Small intestine (tissue), 7 donors: ENCODE measurements around the gene DPH2. TPM values are rescaled to one million over a fixed set of nuclear protein-coding genes. Genes with fewer than 3 reads are reported as not detected.

Source experiments
- DNase-seq, 2 donors: peaks; one replicate each; pipeline versions ENCODE4 v3.0.0 to v3.0.0-alpha.2; 2013
- FAIRE-seq: peaks from 2 replicates; lab custom pipeline; 2012; peaks lifted over from hg19 to GRCh38; lab: Jason Lieb, UNC
- H3K27ac ChIP-seq, 3 donors: one replicate each; pipeline ENCODE4 v1.5.1; 2013; ENCODE audit warnings: low read length in 2 of 3, mild to moderate bottlenecking in 2 of 3, control low read depth in 1 of 3, inconsistent platforms in 1 of 3, low read depth in 1 of 3, moderate library complexity in 1 of 3
- H3K27me3 ChIP-seq, 3 donors: one replicate each; pipeline ENCODE4 v1.6.1; 2013; ENCODE audit warnings: low read length in 3 of 3, inconsistent platforms in 1 of 3; ENCODE audit not compliant: control insufficient read depth in 3 of 3, insufficient read depth in 3 of 3
- H3K36me3 ChIP-seq, 3 donors: one replicate each; pipeline ENCODE4 v1.6.1; 2013; ENCODE audit warnings: low read length in 3 of 3, inconsistent platforms in 1 of 3, low read depth in 1 of 3, mild to moderate bottlenecking in 1 of 3, moderate library complexity in 1 of 3; ENCODE audit not compliant: control insufficient read depth in 3 of 3, insufficient read depth in 2 of 3
- H3K4me1 ChIP-seq, 3 donors: one replicate each; pipeline ENCODE4 v1.6.1; 2013; ENCODE audit warnings: low read length in 2 of 3, inconsistent platforms in 1 of 3, low read depth in 1 of 3, mild to moderate bottlenecking in 1 of 3, moderate library complexity in 1 of 3; ENCODE audit not compliant: control insufficient read depth in 3 of 3, insufficient read depth in 2 of 3
- H3K4me3 ChIP-seq, 3 donors: one replicate each; pipeline ENCODE4 v1.5.1; 2013; ENCODE audit warnings: low read length in 3 of 3, control low read depth in 1 of 3, inconsistent platforms in 1 of 3, low read depth in 1 of 3, mild to moderate bottlenecking in 1 of 3, moderate library complexity in 1 of 3
- H3K9me3 ChIP-seq, 2 donors: one replicate each; pipeline ENCODE4 v1.6.1; 2013; ENCODE audit warnings: low read depth in 1 of 2, low read length in 1 of 2; ENCODE audit not compliant: control insufficient read depth in 2 of 2, insufficient read depth in 1 of 2
- WGBS, 3 donors: extraction: QIAGEN DNeasy Blood & Tissue Kit; methylation state at CpG; one replicate each; pipeline ENCODE4 v1.1.7; 2013; 5-methylcytosine and 5-hydroxymethylcytosine counted together
- polyA plus RNA-seq, 4 donors: library from polyadenylated mRNA; stranded (reverse) in 3 of 4; unstranded in 1 of 4; fragments of 200-250 nt in 3 of 4; fragments of 120-200 nt in 1 of 4; gene quantifications; one replicate each; pipeline versions ENCODE4 v1.2.1 to v1.2.3, GENCODE V29; 2013
- donor health status: healthy with polysubstance abuse.
- donor health status: control.
- donor health status: control.
- donor health status: Bipolar disorder and iron deficiency.
- donor health status: healthy.

The DPH2 gene
- polyA plus RNA-seq, 4 donors: 5.8 to 25.2 (median 15.6) TPM

DNA sequence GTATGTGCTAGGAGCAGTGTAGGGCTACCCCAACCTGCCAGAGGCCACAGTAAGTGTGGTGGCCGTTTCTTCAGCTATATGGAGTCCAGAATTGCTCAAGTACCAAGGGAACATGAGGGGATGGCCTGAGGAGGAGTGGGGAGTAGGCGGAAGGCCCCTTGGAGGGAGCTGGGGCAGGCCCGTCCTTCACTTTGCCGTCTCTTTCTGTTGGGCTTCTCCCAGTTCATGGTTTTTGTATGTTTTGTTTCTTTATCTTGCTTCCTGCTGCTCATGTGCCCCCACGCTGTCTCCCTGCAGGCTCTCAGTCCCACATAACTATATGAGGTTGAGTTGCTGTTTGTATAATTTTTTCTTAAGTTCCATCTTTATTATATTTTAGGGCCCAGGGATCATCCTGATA, 5.9 kb upstream of the DPH2 start:
- peaks cover 0 to 8% of the 10 kb centered on the region in 2 donors for H3K9me3 ChIP-seq
- no peak overlapping the region for H3K27ac ChIP-seq
- FAIRE-seq (no peak), DNase-seq (no peak)
- no peaks in the 10 kb centered on the region for H3K27me3 ChIP-seq
- 84 to 94% (median 86%) methylated on average over 5 of the region's 5 CpGs for WGBS, 3 donors
- peaks cover 2 to 72% (median 6%) of the 10 kb centered on the region in 3 donors for H3K36me3 ChIP-seq
- H3K4me1 ChIP-seq: no peaks in the 10 kb centered on the region
- H3K4me3 ChIP-seq: no peak overlapping the region

DNA sequence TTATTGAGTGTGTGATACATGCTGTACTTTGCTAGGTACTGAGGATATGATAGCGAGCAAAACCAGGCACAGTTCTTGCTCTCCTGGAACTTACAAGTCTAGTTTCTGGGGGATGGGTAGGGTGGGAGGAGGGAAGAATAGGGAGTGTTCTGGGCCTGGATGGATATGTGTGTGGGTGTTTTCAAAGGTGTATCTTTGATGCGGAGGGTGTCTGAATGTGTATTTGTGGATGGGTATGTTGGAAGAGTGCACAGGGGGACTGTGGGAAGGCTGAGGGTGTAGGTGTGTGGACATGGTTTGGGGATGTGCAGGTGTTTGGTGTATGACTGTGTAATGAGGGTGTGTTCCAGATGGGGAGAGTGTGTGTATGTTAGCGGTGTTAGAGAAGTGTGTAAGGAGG, 4.5 kb upstream of the DPH2 start:
- WGBS, 3 donors: 84 to 97% (median 96%) methylated on average over 3 of the region's 3 CpGs
- no peak for FAIRE-seq
- Histone ChIP-seq H3K4me3 (no peak overlapping the region), H3K9me3 (peaks cover 0 to 8% of the 10 kb centered on the region in 2 donors), H3K27me3 (no peaks in the 10 kb centered on the region), H3K27ac (no peak overlapping the region), H3K36me3 (peaks cover 2 to 64% (median 6%) of the 10 kb centered on the region in 3 donors), H3K4me1 (peaks cover under 1 to 2% (median under 1%) of the 10 kb centered on the region in 3 donors)
- no peak for DNase-seq

DNA sequence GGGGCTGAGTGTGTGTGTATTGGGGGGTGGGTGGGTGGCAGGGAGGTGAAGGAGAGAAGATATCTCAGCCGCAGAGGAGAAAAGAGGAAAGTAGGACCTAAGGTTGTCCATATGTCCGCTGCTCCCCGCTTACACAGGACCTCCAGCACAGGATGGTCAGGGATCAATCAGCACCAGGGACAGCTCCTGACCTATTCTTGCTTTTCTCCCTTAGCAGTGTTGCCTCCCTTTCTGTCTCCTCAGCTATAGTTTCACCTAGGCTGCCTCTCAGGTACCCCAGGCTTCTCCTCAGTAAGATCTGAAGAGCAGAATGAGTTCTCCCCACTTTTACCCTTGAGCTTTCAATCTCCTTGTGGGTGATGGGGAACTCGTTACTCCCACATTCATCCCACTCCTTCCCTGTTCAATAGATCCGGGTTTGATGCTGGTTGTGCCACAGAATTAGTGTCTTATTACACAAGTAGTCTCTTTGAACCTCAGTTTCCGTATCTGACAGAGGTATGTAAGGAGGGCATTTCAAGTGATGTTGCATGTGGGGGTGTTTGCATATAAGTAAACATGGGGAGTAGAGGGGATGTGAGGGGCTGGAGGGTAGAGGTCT, 1.4 kb upstream of the DPH2 start:
- FAIRE-seq (no peak), DNase-seq (peak in 1 of 2 donors; percentile 54)
- H3K4me3 ChIP-seq: no peak overlapping the region
- peaks cover 0 to 59% (median 0%) of the 10 kb centered on the region in 3 donors for H3K36me3 ChIP-seq
- peaks cover 6 to 7% (median 6%) of the 10 kb centered on the region in 3 donors for H3K4me1 ChIP-seq
- no peak overlapping the region for H3K27ac ChIP-seq
- 88 to 92% (median 92%) methylated on average over 6 of the region's 6 CpGs for WGBS, 3 donors
- H3K9me3 ChIP-seq: peaks cover 0 to 8% of the 10 kb centered on the region in 2 donors
- H3K27me3 ChIP-seq: no peaks in the 10 kb centered on the region

DNA sequence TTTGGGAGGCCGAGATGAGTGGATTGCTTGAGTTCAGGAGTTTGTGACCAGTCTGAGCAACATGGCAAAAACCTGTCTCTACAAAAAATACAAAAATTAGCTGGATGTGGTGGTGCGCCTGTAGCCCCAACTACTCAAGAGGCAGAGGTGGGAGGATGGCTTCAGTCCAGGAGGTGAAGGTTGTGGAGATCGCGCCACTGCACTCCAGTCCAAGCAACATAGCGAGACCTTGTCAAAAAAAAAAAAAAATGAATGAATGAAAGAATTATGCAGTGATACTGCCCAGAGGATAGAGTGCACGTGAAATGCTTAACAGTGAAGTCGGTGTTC, 429 bp upstream of the DPH2 start:
- WGBS, 3 donors: 58 to 67% (median 60%) methylated on average over 7 of the region's 7 CpGs
- Histone ChIP-seq H3K4me1 (peaks cover 6 to 11% (median 9%) of the 10 kb centered on the region in 3 donors), H3K27ac (no peak overlapping the region), H3K4me3 (peak overlapping the region in 1 of 3 donors; percentile 70), H3K27me3 (no peaks in the 10 kb centered on the region), H3K9me3 (peaks cover 0 to 8% of the 10 kb centered on the region in 2 donors), H3K36me3 (peaks cover 0 to 53% (median 0%) of the 10 kb centered on the region in 3 donors)
- DNase-seq (no peak), FAIRE-seq (no peak)

DNA sequence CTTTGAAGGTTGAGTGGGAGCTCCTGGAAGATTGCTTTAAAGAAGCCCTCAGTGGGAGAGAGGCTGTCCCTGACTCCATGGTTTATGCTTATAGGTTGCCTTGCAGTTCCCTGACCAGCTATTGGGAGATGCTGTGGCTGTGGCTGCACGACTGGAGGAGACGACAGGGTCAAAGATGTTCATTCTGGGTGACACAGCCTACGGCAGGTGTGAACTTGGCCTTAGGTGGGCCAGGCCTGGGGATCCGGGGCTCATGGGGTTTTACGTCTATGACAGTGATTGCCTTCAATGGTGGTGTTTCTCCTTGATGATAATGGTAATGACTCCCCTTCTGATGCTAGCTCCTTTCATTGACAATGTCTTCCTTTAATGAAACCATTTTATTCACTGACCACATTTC, 692 bp downstream of the DPH2 start:
- DNase-seq (no peak), FAIRE-seq (no peak)
- Histone ChIP-seq H3K36me3 (peaks cover 0 to 49% (median 0%) of the 10 kb centered on the region in 3 donors), H3K27ac (no peak overlapping the region), H3K27me3 (no peaks in the 10 kb centered on the region), H3K4me3 (peak overlapping the region; percentile 67 to 74 (median 70)), H3K9me3 (peaks cover 0 to 8% of the 10 kb centered on the region in 2 donors), H3K4me1 (peaks cover 6 to 11% (median 9%) of the 10 kb centered on the region in 3 donors)
- 26 to 48% (median 32%) methylated on average over 5 of the region's 5 CpGs for WGBS, 3 donors

DNA sequence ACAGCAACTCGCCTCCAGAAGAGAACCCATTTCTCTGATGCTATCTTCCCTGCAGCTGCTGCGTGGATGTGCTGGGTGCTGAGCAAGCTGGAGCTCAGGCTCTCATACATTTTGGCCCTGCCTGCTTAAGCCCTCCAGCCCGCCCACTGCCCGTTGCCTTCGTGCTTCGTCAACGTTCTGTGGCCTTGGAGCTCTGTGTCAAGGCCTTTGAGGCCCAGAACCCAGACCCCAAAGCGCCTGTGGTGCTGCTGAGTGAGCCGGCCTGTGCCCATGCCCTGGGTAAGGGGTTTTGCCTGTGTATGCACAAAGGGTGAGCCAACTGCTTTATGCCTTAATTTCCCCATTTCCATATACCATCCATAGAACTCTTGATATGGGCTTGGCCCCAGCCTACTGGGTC, 1.1 kb downstream of the DPH2 start:
- H3K27me3 ChIP-seq: no peaks in the 10 kb centered on the region
- H3K4me3 ChIP-seq: no peak overlapping the region
- peaks cover 0 to 8% of the 10 kb centered on the region in 2 donors for H3K9me3 ChIP-seq
- H3K27ac ChIP-seq: no peak overlapping the region
- H3K36me3 ChIP-seq: peaks cover 0 to 46% (median 0%) of the 10 kb centered on the region in 3 donors
- 87 to 90% (median 87%) methylated on average over 9 of the region's 9 CpGs for WGBS, 3 donors
- peaks cover 10 to 13% (median 12%) of the 10 kb centered on the region in 3 donors for H3K4me1 ChIP-seq
- no peak for FAIRE-seq
- DNase-seq: no peak

DNA sequence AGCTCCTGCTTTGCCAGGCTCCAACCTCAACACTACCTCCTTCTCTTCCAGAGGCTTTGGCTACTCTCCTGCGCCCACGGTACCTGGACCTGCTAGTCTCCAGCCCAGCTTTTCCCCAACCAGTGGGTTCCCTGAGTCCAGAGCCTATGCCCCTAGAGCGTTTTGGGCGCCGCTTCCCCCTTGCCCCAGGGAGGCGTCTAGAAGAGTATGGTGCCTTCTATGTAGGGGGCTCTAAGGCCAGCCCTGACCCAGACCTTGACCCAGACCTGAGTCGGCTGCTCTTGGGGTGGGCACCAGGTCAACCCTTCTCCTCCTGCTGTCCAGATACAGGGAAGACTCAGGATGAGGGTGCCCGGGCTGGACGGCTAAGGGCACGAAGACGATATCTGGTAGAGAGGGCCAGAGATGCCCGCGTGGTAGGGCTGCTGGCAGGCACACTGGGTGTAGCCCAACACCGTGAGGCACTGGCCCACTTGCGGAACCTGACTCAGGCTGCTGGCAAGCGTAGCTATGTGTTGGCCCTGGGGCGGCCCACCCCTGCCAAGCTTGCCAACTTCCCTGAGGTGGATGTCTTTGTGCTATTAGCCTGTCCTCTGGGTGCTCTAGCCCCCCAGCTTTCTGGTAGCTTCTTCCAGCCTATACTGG, 1.6 kb downstream of the DPH2 start:
- Histone ChIP-seq H3K4me1 (peaks cover 16 to 19% (median 16%) of the 10 kb centered on the region in 3 donors), H3K9me3 (peaks cover 0 to 8% of the 10 kb centered on the region in 2 donors), H3K27ac (no peak overlapping the region), H3K4me3 (no peak overlapping the region), H3K27me3 (no peaks in the 10 kb centered on the region), H3K36me3 (peaks cover 0 to 46% (median 0%) of the 10 kb centered on the region in 3 donors)
- WGBS, 3 donors: 95 to 97% (median 97%) methylated on average over 17 of the region's 17 CpGs
- FAIRE-seq: no peak
- DNase-seq: no peak

DNA sequence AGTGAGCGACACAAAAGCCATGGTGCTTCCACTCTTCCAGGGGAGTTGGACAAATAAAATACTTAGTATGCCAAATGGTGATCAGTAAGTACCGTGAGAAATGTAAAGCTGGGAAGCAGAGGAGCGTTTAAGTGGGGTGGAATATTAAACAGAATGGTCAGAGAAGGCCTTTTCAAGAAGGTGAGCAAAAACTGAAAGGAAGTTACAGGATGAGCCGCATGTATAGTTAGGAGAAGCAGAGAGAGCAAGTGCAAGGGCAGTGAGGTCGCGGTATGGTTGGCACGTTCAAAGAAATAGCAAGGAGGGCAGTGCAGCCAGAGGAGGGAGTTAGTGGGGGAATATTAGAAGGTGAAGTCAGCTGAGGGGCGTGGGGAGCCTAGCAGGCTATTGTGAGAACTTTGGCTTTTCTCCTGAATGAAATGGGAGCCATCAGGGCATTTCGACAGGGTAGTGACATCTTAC, 4.2 kb downstream of the DPH2 start:
- H3K27ac ChIP-seq: peak overlapping the region; percentile 90 to 93 (median 91)
- WGBS, 3 donors: 22 to 36% (median 29%) methylated on average over 9 of the region's 9 CpGs
- H3K27me3 ChIP-seq: no peaks in the 10 kb centered on the region
- FAIRE-seq: no peak
- peak overlapping the region; percentile 90 to 96 (median 90) for H3K4me3 ChIP-seq
- peaks cover 21 to 42% (median 21%) of the 10 kb centered on the region in 3 donors for H3K4me1 ChIP-seq
- no peak for DNase-seq
- H3K9me3 ChIP-seq: no peaks in the 10 kb centered on the region
- H3K36me3 ChIP-seq: peaks cover 0 to 48% (median 3%) of the 10 kb centered on the region in 3 donors
